ENCODE results near the gene SEMA3D.

- no peak for TF ChIP-seq POLR2A (IDR thresholded peaks at IDR 0.05; ENCODE audit: borderline replicate concordance, extremely low read depth, insufficient read depth, insufficient read length)
- no peak for TF ChIP-seq CTCF (IDR thresholded peaks at IDR 0.05 in 2 of 3, conservative IDR thresholded peaks at IDR 0.05 in 1 of 3; ENCODE audit: borderline replicate concordance in 1 of 3, insufficient read depth in 1 of 3, low read depth in 2 of 3, low read length in 2 of 3)
- no peak for TF ChIP-seq EZH2 (IDR thresholded peaks at IDR 0.05)
- TF ChIP-seq RAD21 (IDR thresholded peaks at IDR 0.05; ENCODE audit: low read depth): no peak
- TF ChIP-seq ZFX (IDR thresholded peaks at IDR 0.05): no peak
- TF ChIP-seq ZNF274 (IDR thresholded peaks at IDR 0.05; ENCODE audit: low read depth, low read length): no peak
- TF ChIP-seq, protein P1, sequence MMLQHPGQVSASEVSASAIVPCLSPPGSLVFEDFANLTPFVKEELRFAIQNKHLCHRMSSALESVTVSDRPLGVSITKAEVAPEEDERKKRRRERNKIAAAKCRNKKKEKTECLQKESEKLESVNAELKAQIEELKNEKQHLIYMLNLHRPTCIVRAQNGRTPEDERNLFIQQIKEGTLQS (IDR thresholded peaks at IDR 0.05): no peak
Observed at GRCh38 chr7:85164376-85164775, 22.5 kb downstream of the SEMA3D start.
